IMR-90 (cell line): ENCODE measurements around the gene ACADSB. TPM values are rescaled to one million over a fixed set of nuclear protein-coding genes. Genes with fewer than 3 reads are reported as not detected.

Experiments used
- ATAC-seq: fragments of 200-7000 bp; cut with Tn5 transposase; 2 replicates; pipeline ENCODE4 v1.9.1; 2020; ENCODE audit warnings: low read depth, mild to moderate bottlenecking, moderate library complexity
- BruUV-seq: library from RNA; stranded (reverse); fragments of 400-500 nt; replicated peaks from 2 replicates; lab custom pipeline; 2021; lab: Mats Ljungman, UMichigan
- CTCF ChIA-PET: fragments of 300-600 bp; formaldehyde crosslinking; extraction: SDS; loops from one replicate; lab custom pipeline; 2021; ENCODE audit warnings: antibody characterized with exemption; lab: Yijun Ruan, JAX
- POLR2A ChIA-PET: fragments of 300-600 bp; sonication (Branson Sonifier 250); formaldehyde crosslinking; loops from one replicate; lab custom pipeline; 2022; ENCODE audit warnings: antibody characterized with exemption; ENCODE audit not compliant: unreplicated experiment; lab: Charles Lee
- DNase-seq: peaks from one replicate; pipeline ENCODE4 v3.0.0; 2013
- H2AFZ ChIP-seq: replicated peaks from 2 replicates; pipeline ENCODE3; 2013; ENCODE audit warnings: low read length, mild to moderate bottlenecking; ENCODE audit not compliant: poor library complexity
- H2AK5ac ChIP-seq: 2 replicates; pipeline ENCODE4 v1.6.1; 2013; ENCODE audit warnings: low read depth, low read length, inconsistent platforms
- H2AK9ac ChIP-seq: replicated peaks from 2 replicates; pipeline ENCODE3; 2013; ENCODE audit warnings: mild to moderate bottlenecking, low read depth, low read length, moderate library complexity; ENCODE audit not compliant: poor library complexity
- H2BK120ac ChIP-seq: 2 replicates; pipeline ENCODE4 v1.6.1; 2013; ENCODE audit warnings: low read depth, low read length, inconsistent platforms
- H2BK15ac ChIP-seq: 3 replicates; pipeline ENCODE4 v1.6.1; 2013; ENCODE audit warnings: low read depth, low read length, inconsistent platforms
- H2BK20ac ChIP-seq: 2 replicates; pipeline ENCODE4 v1.6.1; 2013; ENCODE audit warnings: low read depth, mild to moderate bottlenecking, inconsistent platforms, low read length, moderate library complexity
- H2BK5ac ChIP-seq: 2 replicates; pipeline ENCODE4 v1.6.1; 2013; ENCODE audit warnings: mild to moderate bottlenecking, low read depth, low read length, inconsistent platforms; ENCODE audit not compliant: poor library complexity, severe bottlenecking
- H3K14ac ChIP-seq: replicated peaks from 2 replicates; pipeline ENCODE4 v1.6.1; 2013; ENCODE audit warnings: low read depth, low read length, inconsistent platforms
- H3K18ac ChIP-seq: 2 replicates; pipeline ENCODE4 v1.6.1; 2013; ENCODE audit warnings: low read depth, low read length, control low read depth
- H3K23ac ChIP-seq: 2 replicates; pipeline ENCODE4 v1.6.1; 2013; ENCODE audit warnings: low read depth, low read length, inconsistent platforms
- H3K27ac ChIP-seq: 2 replicates; pipeline ENCODE4 v1.5.1; 2013; ENCODE audit warnings: mild to moderate bottlenecking, control low read depth, low read length; ENCODE audit not compliant: insufficient read depth
- H3K27me3 ChIP-seq: 2 replicates; pipeline ENCODE4 v1.6.1; 2013; ENCODE audit warnings: low read length; ENCODE audit not compliant: control insufficient read depth, insufficient read depth
- H3K36me3 ChIP-seq: 2 replicates; pipeline ENCODE4 v1.6.1; 2013; ENCODE audit warnings: low read length, mixed read lengths; ENCODE audit not compliant: control insufficient read depth, insufficient read depth
- H3K4ac ChIP-seq: 2 replicates; pipeline ENCODE4 v1.6.1; 2013; ENCODE audit warnings: low read depth, low read length, inconsistent platforms
- H3K4me1 ChIP-seq: 2 replicates; pipeline ENCODE4 v1.6.1; 2013; ENCODE audit warnings: low read length, mixed read lengths; ENCODE audit not compliant: control insufficient read depth, insufficient read depth
- H3K4me2 ChIP-seq: 2 replicates; pipeline ENCODE4 v1.6.1; 2013; ENCODE audit warnings: low read depth, mild to moderate bottlenecking, control low read depth, low read length, moderate library complexity
- H3K4me3 ChIP-seq: 2 replicates; pipeline ENCODE4 v1.5.1; 2013; ENCODE audit warnings: low read depth, mild to moderate bottlenecking, control low read depth, low read length, moderate library complexity; ENCODE audit not compliant: insufficient read depth
- H3K56ac ChIP-seq: 2 replicates; pipeline ENCODE4 v1.6.1; 2013; ENCODE audit warnings: low read length, inconsistent platforms; ENCODE audit not compliant: insufficient read depth; ENCODE audit errors: extremely low read depth
- H3K79me1 ChIP-seq, 2 experiments: 2 replicates each; pipeline ENCODE4 v1.6.1; 2013; ENCODE audit warnings: low read length in 2 of 2, inconsistent platforms in 1 of 2, low read depth in 1 of 2
- H3K9ac ChIP-seq: 2 replicates; pipeline ENCODE4 v1.6.1; 2013; ENCODE audit warnings: low read depth, low read length, control low read depth
- H3K9me1 ChIP-seq: 2 replicates; pipeline ENCODE4 v1.6.1; 2013; ENCODE audit warnings: low read length, inconsistent platforms; ENCODE audit not compliant: insufficient read depth
- H3K9me3 ChIP-seq: 2 replicates; pipeline ENCODE4 v1.6.1; 2013; ENCODE audit warnings: low read length; ENCODE audit not compliant: control insufficient read depth, insufficient read depth
- H4K20me1 ChIP-seq: 2 replicates; pipeline ENCODE4 v1.6.1; 2013; ENCODE audit warnings: low read length, inconsistent platforms; ENCODE audit not compliant: insufficient read depth
- H4K5ac ChIP-seq: 2 replicates; pipeline ENCODE4 v1.6.1; 2013; ENCODE audit warnings: mild to moderate bottlenecking, low read depth, low read length, control low read depth
- H4K8ac ChIP-seq, 2 experiments: 2 replicates each; pipeline ENCODE4 v1.6.1; 2013; ENCODE audit warnings: low read depth in 2 of 2, low read length in 2 of 2, control low read depth in 1 of 2, inconsistent platforms in 1 of 2
- H4K91ac ChIP-seq: 2 replicates; pipeline ENCODE4 v1.6.1; 2013; ENCODE audit warnings: low read depth, low read length, inconsistent platforms; ENCODE audit not compliant: insufficient read depth
- BHLHE40 ChIP-seq: fragments of 150-350 bp; IDR thresholded peaks from 2 replicates; pipeline ENCODE4 v1.6.1; 2016; ENCODE audit warnings: mild to moderate bottlenecking, low read depth, low read length
- CEBPB ChIP-seq: IDR thresholded peaks from 2 replicates; pipeline ENCODE4 v1.6.1; 2012; ENCODE audit warnings: low read depth, low read length, improper control_type of control experiment
- CHD1 ChIP-seq: IDR thresholded peaks from 2 replicates; pipeline ENCODE4 v1.6.1; 2012; ENCODE audit warnings: low read depth, low read length, improper control_type of control experiment
- CTCF ChIP-seq: conservative IDR thresholded peaks from 2 replicates; pipeline ENCODE4 v1.5.1; 2012; ENCODE audit warnings: mild to moderate bottlenecking, low read depth, low read length, improper control_type of control experiment
- FOS ChIP-seq: fragments of 150-350 bp; IDR thresholded peaks from 2 replicates; pipeline ENCODE4 v1.6.1; 2016; ENCODE audit warnings: low read depth, low read length
- MAFK ChIP-seq: IDR thresholded peaks from 2 replicates; pipeline ENCODE4 v1.6.1; 2012; ENCODE audit warnings: low read depth, low read length, improper control_type of control experiment
- MAZ ChIP-seq: IDR thresholded peaks from 2 replicates; pipeline ENCODE4 v1.6.1; 2012; ENCODE audit warnings: low read depth, mild to moderate bottlenecking, low read length, improper control_type of control experiment, moderate library complexity, borderline replicate concordance
- MXI1 ChIP-seq: IDR thresholded peaks from 2 replicates; pipeline ENCODE4 v1.6.1; 2012; ENCODE audit warnings: low read depth, mild to moderate bottlenecking, low read length, moderate library complexity, borderline replicate concordance
- NFE2L2 ChIP-seq: fragments of 150-350 bp; IDR thresholded peaks from 2 replicates; pipeline ENCODE4 v1.6.1; 2016; ENCODE audit warnings: low read depth, mild to moderate bottlenecking, low read length
- POLR2A ChIP-seq: IDR thresholded peaks from 2 replicates; pipeline ENCODE4 v1.6.1; 2012; ENCODE audit warnings: mild to moderate bottlenecking, low read depth, low read length
- RAD21 ChIP-seq: IDR thresholded peaks from 2 replicates; pipeline ENCODE4 v1.6.1; 2012; ENCODE audit warnings: low read length, improper control_type of control experiment
- RCOR1 ChIP-seq: IDR thresholded peaks from 2 replicates; pipeline ENCODE4 v1.6.1; 2012; ENCODE audit warnings: mild to moderate bottlenecking, low read length, improper control_type of control experiment; ENCODE audit not compliant: insufficient replicate concordance
- RFX5 ChIP-seq: IDR thresholded peaks from 2 replicates; pipeline ENCODE4 v1.8.0; 2012; ENCODE audit warnings: low read depth, mild to moderate bottlenecking, low read length, moderate library complexity
- SMC3 ChIP-seq: fragments of 150-350 bp; IDR thresholded peaks from 2 replicates; pipeline ENCODE4 v1.6.1; 2016; ENCODE audit warnings: low read depth, mild to moderate bottlenecking, antibody characterized with exemption, low read length, moderate library complexity
- USF2 ChIP-seq: fragments of 150-350 bp; IDR thresholded peaks from 2 replicates; pipeline ENCODE4 v1.6.1; 2017; ENCODE audit warnings: mild to moderate bottlenecking, antibody characterized with exemption, low read length, low read depth
- WGBS, 2 experiments: methylation state at CpG; one replicate each; pipeline versions ENCODE4 v1.1.5 to v1.1.7; 2013; ENCODE audit warnings: missing lambda C conversion rate in 2 of 2; ENCODE audit not compliant: insufficient read length in 1 of 2; ENCODE audit errors: extremely low coverage in 2 of 2; 5-methylcytosine and 5-hydroxymethylcytosine counted together
- dilution Hi-C: fragments of 300-500 bp; cut with HindIII; formaldehyde crosslinking; loops from one replicate; pipeline ENCODE4 v1.14.3; 2018; ENCODE audit warnings: low sequenced_read_pairs; ENCODE audit not compliant: unreplicated experiment
- in situ Hi-C: fragments of 300-500 bp; cut with MboI; formaldehyde crosslinking; loops from 3 replicates; pipeline ENCODE4 v1.14.3; 2019; ENCODE audit warnings: low sequenced_read_pairs, inconsistent platforms, mixed read lengths
- intact Hi-C: fragments of 100-400 bp; cut with micrococcal nuclease; formaldehyde crosslinking; loops from 2 replicates; pipeline ENCODE4 v1.10.0; 2022
- polyA plus RNA-seq, 3 experiments: library from polyadenylated mRNA; depleted of rRNA; stranded (reverse); fragments of >200 nt; gene quantifications; 2 replicates each; pipeline ENCODE4 v1.2.3, GENCODE V29; 2012; ENCODE audit warnings: low replicate concordance in 1 of 3
- total RNA-seq: library from RNA; depleted of rRNA; stranded (reverse); fragments of >200 nt; gene quantifications from 2 replicates; pipeline ENCODE4 v1.2.3, GENCODE V29; 2012

ACADSB gene
- total and polyA plus RNA-seq, 2 of the 4 experiments (the other 2 are of a cell fraction): 6.2 to 10.6 TPM

- no peak overlapping the region for H3K27ac ChIP-seq
- no peak overlapping the region for H2BK20ac ChIP-seq
- no peak overlapping the region for H4K8ac ChIP-seq
- H3K4ac ChIP-seq: no peak overlapping the region
- H2BK120ac ChIP-seq: no peak overlapping the region
- dilution Hi-C loops (no loop called here), in situ Hi-C loops (no loop called here), intact Hi-C loops (no loop called here)
- H3K4me2 ChIP-seq: no peak overlapping the region
- no peaks in the 10 kb centered on the region for H3K27me3 ChIP-seq
- H2AK9ac ChIP-seq: no peak overlapping the region
- H3K18ac ChIP-seq: no peak overlapping the region
- no peak overlapping the region for H4K91ac ChIP-seq
- BruUV-seq: no TSS peak
- H3K79me1 ChIP-seq: peaks cover 4 to 8% of the 10 kb centered on the region in 2 experiments; a peak in 1 of 4 replicates
- H3K9ac ChIP-seq: no peak overlapping the region
- H3K9me3 ChIP-seq: no peaks in the 10 kb centered on the region
- H3K23ac ChIP-seq: no peak overlapping the region
- H4K5ac ChIP-seq: no peak overlapping the region
- H2AK5ac ChIP-seq: no peak overlapping the region
- ATAC-seq (no peak), DNase-seq (no peak)
- no peak overlapping the region for H2BK5ac ChIP-seq
- H4K20me1 ChIP-seq: no peaks in the 10 kb centered on the region
- no peak overlapping the region for H3K14ac ChIP-seq
- H2AFZ ChIP-seq: no peak overlapping the region
- WGBS, 2 experiments: no CpG with 5 or more reads among the region's 1 CpG
- CTCF ChIA-PET: interaction anchor here (3.5 kb wide), 1 partner anchor 12 kb away, joined by 13 read pairs; the partner anchor contains the start of gene PSTK
- no peaks in the 10 kb centered on the region; the same call in 1 of the 2 replicates for H3K9me1 ChIP-seq
- no peak for TF ChIP-seq SMC3
- TF ChIP-seq BHLHE40: no peak
- no peak for TF ChIP-seq MXI1
- TF ChIP-seq POLR2A: no peak
- no peak for TF ChIP-seq RAD21
- TF ChIP-seq CHD1: no peak
- no peak for TF ChIP-seq CTCF
- TF ChIP-seq FOS: no peak
- no peak for TF ChIP-seq MAZ
- no peak for TF ChIP-seq USF2
- no peak for TF ChIP-seq MAFK
- TF ChIP-seq CEBPB: no peak
- TF ChIP-seq NFE2L2: no peak
- no peak for TF ChIP-seq RFX5
- TF ChIP-seq RCOR1: no peak
- POLR2A ChIA-PET: no interaction called here
- H3K56ac ChIP-seq: no peak overlapping the region
- H3K4me1 ChIP-seq: no peaks in the 10 kb centered on the region
- peaks cover 13% of the 10 kb centered on the region for H3K36me3 ChIP-seq
- no peak overlapping the region for H2BK15ac ChIP-seq
- H3K4me3 ChIP-seq: no peak overlapping the region
Measured at GRCh38 chr10:122992031-122992585, 16.7 kb upstream of the ACADSB start.
